Heart left ventricle (tissue), 13 donors: ENCODE measurements around the gene HAO1.
A peak's percentile ranks its signal among the peaks of the same experiment; 100 is the strongest.

Experiments
- CTCF ChIP-seq, 12 donors: fragments of 200-600 bp; sonication (generic) in 4 of 12; IDR thresholded peaks; one replicate each; pipeline versions ENCODE4 v1.5.0 to v1.8.0; 2018 to 2022; ENCODE audit warnings: antibody characterized with exemption in 12 of 12, mild to moderate bottlenecking in 5 of 12
- POLR2A ChIP-seq, 2 donors: fragments of 450-650 bp; IDR thresholded peaks; one replicate each; pipeline ENCODE4 v1.6.1; 2017; ENCODE audit warnings: antibody characterized with exemption in 2 of 2, mild to moderate bottlenecking in 2 of 2, moderate library complexity in 2 of 2
- donor health status: ischemic (EF 13 %, LVEDD 7.1; RV severe dilation, severe dysfunction).
- donor health status: DM: no; HTN: yes; CAD: no.
- donor health status: DM: no; HTN: no; CAD: no.
- donor health status: ischemic (EF 25% LVEDD 6.9; RV normal size, moderate dysfunction).
- donor health status: ischemic (EF 25% LVEDD 5.7; RV mildly dilated, moderate dysfunction).
- donor health status: ischemic (EF 35%, LVEDD 5.7; RV mildly dilated, moderate dysfunction).
- donor health status: nonischemic (EF 11% LVEDD 7.7; RV severe dilation, severe dysfunction).
- donor health status: DM: yes; HTN: yes; CAD: no.
- donor health status: PGD.
- donor health status: ischemic (EF 29% LVEDD 5.4; RV normal size, mild dysfunction).
- donor health status: nonischemic (EF 23%, LVEDD 6.1; RV moderate dilation, normal function).

GRCh38 chr20:7859356-7859802 is 80.9 kb downstream of the HAO1 start:
- TF ChIP-seq CTCF (IDR thresholded peaks at IDR 0.05) (peak; percentile 17 to 68 (median 56)), POLR2A (IDR thresholded peaks at IDR 0.05) (no peak)
